VCaP (cell line): ENCODE measurements around the gene SLC5A7.

Source experiments
- H3K27ac ChIP-seq: fragments of 450-650 bp; 2 replicates; pipeline ENCODE4 v1.5.1; 2017
- CTCF ChIP-seq: fragments of 450-650 bp; conservative IDR thresholded peaks from 2 replicates; pipeline ENCODE4 v1.5.1; 2017; ENCODE audit warnings: mild to moderate bottlenecking, moderate library complexity

Gene SLC5A7

GRCh38 chr2:107986278-107987217 is at the start of gene SLC5A7:
Gene SLC5A7 (plus strand): TSS chr2:107986524. CDS start chr2:107988156, 1,632 bp downstream.
- no peak for TF ChIP-seq CTCF
- H3K27ac ChIP-seq = no peak within 1 kb of the TSS

- no peak overlapping the region for H3K27ac ChIP-seq
- no peak for TF ChIP-seq CTCF
These were observed 24.9 kb upstream of the SLC5A7 start for GRCh38 chr2:107961395-107961794.

- H3K27ac ChIP-seq = no peak overlapping the region
- no peak for TF ChIP-seq CTCF
These were observed 22.1 kb upstream of the SLC5A7 start for GRCh38 chr2:107964185-107964584.

GRCh38 chr2:107984707-107985106 is 1.6 kb upstream of the SLC5A7 start:
- TF ChIP-seq CTCF = no peak
- no peak overlapping the region for H3K27ac ChIP-seq

GRCh38 chr2:107988108-107988507 is 1.8 kb downstream of the SLC5A7 start:
- H3K27ac ChIP-seq = no peak overlapping the region
- no peak for TF ChIP-seq CTCF

GRCh38 chr2:107989445-107989844 is 3.1 kb downstream of the SLC5A7 start:
- no peak overlapping the region for H3K27ac ChIP-seq
- no peak for TF ChIP-seq CTCF

GRCh38 chr2:107990718-107991117 is 4.4 kb downstream of the SLC5A7 start:
- H3K27ac ChIP-seq = no peak overlapping the region
- TF ChIP-seq CTCF = no peak
